Endothelial cell of umbilical vein (primary cell): ENCODE results near the gene APPL2. TPM values are rescaled to one million over a fixed set of nuclear protein-coding genes. Genes with fewer than 3 reads are reported as not detected.

ENCODE experiments used
- BruUV-seq: library from RNA; stranded (reverse); fragments of 400-500 nt; replicated peaks from 2 replicates; lab custom pipeline; 2021; lab: Mats Ljungman, UMichigan
- CTCF ChIA-PET: fragments of 300-600, 350-600 bp; sonication (Branson Sonifier 250); formaldehyde crosslinking; loops from one replicate; lab custom pipeline; 2021; ENCODE audit warnings: antibody characterized with exemption, inconsistent platforms; lab: Charles Lee
- POLR2A ChIA-PET: fragments of 300-600, 350-600 bp; sonication (Branson Sonifier 250); formaldehyde crosslinking; loops from one replicate; lab custom pipeline; 2021; ENCODE audit warnings: antibody characterized with exemption, inconsistent platforms; lab: Charles Lee
- DNase-seq: peaks from one replicate; pipeline ENCODE4 v3.0.0-alpha.2; 2011; ENCODE audit warnings: low read depth, low spot score
- FAIRE-seq: peaks from 2 replicates; lab custom pipeline; 2011; peaks lifted over from hg19 to GRCh38; lab: Jason Lieb, UNC
- H2AFZ ChIP-seq: 2 replicates; pipeline ENCODE4 v1.6.0; 2012; ENCODE audit warnings: low read depth, low read length, control low read depth, inconsistent platforms
- H3K27ac ChIP-seq: 2 replicates; pipeline ENCODE4 v1.5.1; 2011; ENCODE audit warnings: low read depth, mild to moderate bottlenecking, control low read depth, low read length, moderate library complexity; ENCODE audit not compliant: insufficient read depth
- H3K27me3 ChIP-seq, 2 experiments: 2 replicates each; pipeline versions ENCODE4 v1.6.0 to v1.6.1; 2011; ENCODE audit warnings: low read length in 2 of 2, mixed read lengths in 1 of 2; ENCODE audit not compliant: control insufficient read depth in 2 of 2, insufficient read depth in 2 of 2
- H3K36me3 ChIP-seq, 2 experiments: 2 replicates in 1 of 2; 3 replicates in 1 of 2; pipeline ENCODE4 v1.5.1; 2011; ENCODE audit warnings: low read length in 2 of 2, mild to moderate bottlenecking in 1 of 2, moderate library complexity in 1 of 2; ENCODE audit not compliant: control insufficient read depth in 2 of 2, insufficient read depth in 2 of 2; ENCODE audit errors: extremely low read depth in 1 of 2
- H3K4me1 ChIP-seq: 3 replicates; pipeline ENCODE4 v1.5.1; 2011; ENCODE audit warnings: mild to moderate bottlenecking, low read length; ENCODE audit not compliant: control insufficient read depth, insufficient read depth; ENCODE audit errors: extremely low read depth
- H3K4me2 ChIP-seq: 2 replicates; pipeline ENCODE4 v1.6.1; 2011; ENCODE audit warnings: low read length, control low read depth, mixed read lengths; ENCODE audit not compliant: insufficient read depth
- H3K4me3 ChIP-seq, 3 experiments: fragments of 200-600 bp in 1 of 3; sonication (generic), shearing (Covaris generic) in 1 of 3; replicated peaks in 1 of 3; 2 replicates each; pipeline ENCODE4 v1.5.1; 2011 to 2016; ENCODE audit warnings: control low read depth in 3 of 3, low read length in 3 of 3, mild to moderate bottlenecking in 2 of 3, inconsistent platforms in 1 of 3, low read depth in 1 of 3, moderate library complexity in 1 of 3; ENCODE audit not compliant: insufficient read depth in 1 of 3
- H3K79me2 ChIP-seq: 2 replicates; pipeline ENCODE4 v1.6.0; 2012; ENCODE audit warnings: low read length, inconsistent platforms; ENCODE audit not compliant: control insufficient read depth, insufficient read depth
- H3K9ac ChIP-seq: replicated peaks from 2 replicates; pipeline ENCODE3; 2011; ENCODE audit warnings: low read length, control low read depth; ENCODE audit not compliant: insufficient read depth; ENCODE audit errors: extremely low read depth
- H3K9me1 ChIP-seq: replicated peaks from 3 replicates; pipeline ENCODE4 v1.6.0; 2011; ENCODE audit warnings: mild to moderate bottlenecking, low read length; ENCODE audit not compliant: control insufficient read depth, insufficient read depth; ENCODE audit errors: extremely low read depth
- H3K9me3 ChIP-seq: replicated peaks from 2 replicates; pipeline ENCODE4 v1.5.1; 2012; ENCODE audit warnings: low read length, inconsistent platforms; ENCODE audit not compliant: control insufficient read depth, insufficient read depth
- H4K20me1 ChIP-seq: replicated peaks from 2 replicates; pipeline ENCODE3; 2011; ENCODE audit warnings: mild to moderate bottlenecking, low read length; ENCODE audit not compliant: control insufficient read depth, insufficient read depth; ENCODE audit errors: extremely low read depth
- CTCF ChIP-seq, 2 donors: IDR thresholded peaks; 1 replicate in 1 of 2; 2 replicates in 1 of 2; pipeline ENCODE4 v1.5.1; 2011; ENCODE audit warnings: low read length in 2 of 2, mild to moderate bottlenecking in 2 of 2, moderate library complexity in 2 of 2, control low read depth in 1 of 2, inconsistent platforms in 1 of 2, low read depth in 1 of 2; ENCODE audit not compliant: insufficient read depth in 1 of 2; ENCODE audit errors: extremely low read depth in 1 of 2
- EZH2 ChIP-seq: IDR thresholded peaks from 2 replicates; pipeline ENCODE4 v1.6.1; 2012; ENCODE audit warnings: borderline replicate concordance, low read depth, mild to moderate bottlenecking, moderate library complexity, low read length, inconsistent platforms; ENCODE audit not compliant: severe bottlenecking
- FOS ChIP-seq: IDR thresholded peaks from 2 replicates; pipeline ENCODE4 v1.6.1; 2011; ENCODE audit warnings: mild to moderate bottlenecking, low read length, moderate library complexity, borderline replicate concordance; ENCODE audit not compliant: insufficient read depth
- GATA2 ChIP-seq: IDR thresholded peaks from 2 replicates; pipeline ENCODE4 v1.7.0; 2011; ENCODE audit warnings: low read depth, mild to moderate bottlenecking, moderate library complexity, mixed read lengths, low read length; ENCODE audit not compliant: insufficient read length, insufficient read depth
- JUN ChIP-seq: IDR thresholded peaks from 2 replicates; pipeline ENCODE4 v1.6.1; 2011; ENCODE audit warnings: borderline replicate concordance, low read depth; ENCODE audit not compliant: insufficient read length, insufficient read depth
- MYC ChIP-seq: IDR thresholded peaks from one replicate; pipeline ENCODE4 v1.6.1; 2011; ENCODE audit warnings: mild to moderate bottlenecking, low read depth, low read length
- POLR2A ChIP-seq: IDR thresholded peaks from 2 replicates; pipeline ENCODE4 v1.6.1; 2012; ENCODE audit warnings: low read depth, mild to moderate bottlenecking, control low read depth, low read length
- POLR2AphosphoS5 ChIP-seq: IDR thresholded peaks from 2 replicates; pipeline ENCODE4 v1.6.1; 2012; ENCODE audit warnings: low read depth, mild to moderate bottlenecking, control low read depth, low read length, moderate library complexity; ENCODE audit not compliant: insufficient read depth
- dilution Hi-C: fragments of 300-500 bp; cut with MboI; formaldehyde crosslinking; loops from one replicate; pipeline ENCODE4 v1.15.0; 2019; ENCODE audit warnings: low sequenced_read_pairs; ENCODE audit not compliant: extremely low pct_ligation_motif_present
- intact Hi-C: fragments of 100-400 bp; cut with micrococcal nuclease; formaldehyde crosslinking; loops from one replicate; pipeline ENCODE4 v1.10.0; 2022
- polyA plus RNA-seq, 4 experiments: library from polyadenylated mRNA; depleted of rRNA in 3 of 4; stranded (reverse) in 3 of 4; unstranded in 1 of 4; fragments of >200 nt; gene quantifications; 2 replicates each; pipeline versions ENCODE4 v1.2.1 to v1.2.3, GENCODE V29; 2011 to 2012; ENCODE audit warnings: missing spikeins in 1 of 4
- total RNA-seq: library from RNA; stranded (reverse); gene quantifications from 2 replicates; pipeline ENCODE4 v1.2.3, GENCODE V29; 2021
- TF ChIP-seq, protein P1 (sequence below): IDR thresholded peaks from 2 replicates; pipeline ENCODE4 v1.6.1; 2011; ENCODE audit not compliant: insufficient read depth, insufficient read length

The APPL2 gene
- total and polyA plus RNA-seq, 2 donors (not counting 3 experiments of a cell fraction or from before 2014, with no cell fraction given): 8.1 to 21.4 TPM

DNA sequence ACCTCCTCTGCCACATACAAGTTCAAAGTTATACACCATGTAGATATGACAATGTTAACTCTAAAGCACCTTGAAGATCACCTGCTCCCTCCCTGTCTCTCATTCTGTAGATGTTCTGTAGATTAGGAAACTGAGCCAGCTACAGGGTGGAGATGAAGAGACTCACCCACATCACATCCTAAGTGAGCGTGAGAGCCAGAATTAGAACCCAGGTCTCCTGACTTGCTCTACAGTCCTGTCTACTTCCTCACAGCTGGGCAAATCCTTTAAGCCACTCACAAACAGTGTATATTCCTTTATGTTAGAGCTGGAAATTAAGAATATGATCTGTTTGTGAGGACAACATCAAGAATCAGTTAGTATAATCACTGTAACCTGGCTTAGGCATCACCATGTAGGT is 1.8 kb downstream of the APPL2 start:
- no peaks in the 10 kb centered on the region for H3K9me3 ChIP-seq
- intact Hi-C loops (no loop called here), dilution Hi-C loops (no loop called here)
- peak overlapping the region; percentile 98 for H3K4me2 ChIP-seq
- POLR2A ChIA-PET: no interaction called here
- no peaks in the 10 kb centered on the region for H3K36me3 ChIP-seq
- peaks cover 38% of the 10 kb centered on the region for H3K4me1 ChIP-seq
- no peaks in the 10 kb centered on the region for H3K9me1 ChIP-seq
- peaks cover 46% of the 10 kb centered on the region for H3K79me2 ChIP-seq
- CTCF ChIA-PET: interaction anchor here (1.3 to 2.7 kb wide), 4 partner anchors 10 to 989 kb away, joined by 3 to 20 read pairs (median 4); no protein-coding TSS in a partner anchor
- FAIRE-seq (no peak), DNase-seq (peak; percentile 6)
- H3K9ac ChIP-seq: peak overlapping the region; percentile 97
- BruUV-seq: no TSS peak
- H3K27me3 ChIP-seq: no peaks in the 10 kb centered on the region
- TF ChIP-seq EZH2: no peak
- H3K4me3 ChIP-seq: peak overlapping the region in 2 of 3 experiments; percentile 8 to 98
- no peak overlapping the region for H2AFZ ChIP-seq
- H4K20me1 ChIP-seq: no peaks in the 10 kb centered on the region
- H3K27ac ChIP-seq: peak overlapping the region; percentile 95

GRCh38 chr12:105233041-105233905 is 2.7 kb downstream of the APPL2 start:
- no peaks in the 10 kb centered on the region for H3K36me3 ChIP-seq
- dilution Hi-C loops (no loop called here), intact Hi-C loops (no loop called here)
- ChIA-PET CTCF (interaction anchor here (0.9 to 1.5 kb wide), 3 partner anchors 19 to 150 kb away, joined by 3 to 5 read pairs (median 4); no protein-coding TSS in a partner anchor), POLR2A (no interaction called here)
- peaks cover 46% of the 10 kb centered on the region for H3K79me2 ChIP-seq
- FAIRE-seq (no peak), DNase-seq (no peak)
- no peaks in the 10 kb centered on the region for H3K27me3 ChIP-seq
- H3K4me3 ChIP-seq: no peak overlapping the region
- H3K4me2 ChIP-seq: peak overlapping the region; percentile 98
- TF ChIP-seq, protein P1, sequence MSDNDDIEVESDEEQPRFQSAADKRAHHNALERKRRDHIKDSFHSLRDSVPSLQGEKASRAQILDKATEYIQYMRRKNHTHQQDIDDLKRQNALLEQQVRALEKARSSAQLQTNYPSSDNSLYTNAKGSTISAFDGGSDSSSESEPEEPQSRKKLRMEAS: no peak
- no peak for TF ChIP-seq GATA2
- TF ChIP-seq CTCF (IDR thresholded peaks at IDR 0.05; ENCODE audit: extremely low read depth in 1 of 2, insufficient read depth in 1 of 2, low read depth in 1 of 2, low read length in 2 of 2): no peak
- TF ChIP-seq MYC: no peak
- no peak for TF ChIP-seq POLR2AphosphoS5
- TF ChIP-seq FOS: no peak
- TF ChIP-seq POLR2A: no peak
- TF ChIP-seq EZH2: no peak
- TF ChIP-seq JUN: no peak
- no peak overlapping the region for H3K9ac ChIP-seq
- H4K20me1 ChIP-seq: no peaks in the 10 kb centered on the region
- H3K27ac ChIP-seq: no peak overlapping the region
- no TSS peak for BruUV-seq
- H3K9me1 ChIP-seq: no peaks in the 10 kb centered on the region
- no peaks in the 10 kb centered on the region for H3K9me3 ChIP-seq
- peaks cover 47% of the 10 kb centered on the region for H3K4me1 ChIP-seq
- H2AFZ ChIP-seq: no peak overlapping the region
